ENCODE data around the gene AFF2.

GRCh38 chrX:148620023-148620422 lies 119.6 kb downstream of the AFF2 start:
- TF ChIP-seq, protein P1, sequence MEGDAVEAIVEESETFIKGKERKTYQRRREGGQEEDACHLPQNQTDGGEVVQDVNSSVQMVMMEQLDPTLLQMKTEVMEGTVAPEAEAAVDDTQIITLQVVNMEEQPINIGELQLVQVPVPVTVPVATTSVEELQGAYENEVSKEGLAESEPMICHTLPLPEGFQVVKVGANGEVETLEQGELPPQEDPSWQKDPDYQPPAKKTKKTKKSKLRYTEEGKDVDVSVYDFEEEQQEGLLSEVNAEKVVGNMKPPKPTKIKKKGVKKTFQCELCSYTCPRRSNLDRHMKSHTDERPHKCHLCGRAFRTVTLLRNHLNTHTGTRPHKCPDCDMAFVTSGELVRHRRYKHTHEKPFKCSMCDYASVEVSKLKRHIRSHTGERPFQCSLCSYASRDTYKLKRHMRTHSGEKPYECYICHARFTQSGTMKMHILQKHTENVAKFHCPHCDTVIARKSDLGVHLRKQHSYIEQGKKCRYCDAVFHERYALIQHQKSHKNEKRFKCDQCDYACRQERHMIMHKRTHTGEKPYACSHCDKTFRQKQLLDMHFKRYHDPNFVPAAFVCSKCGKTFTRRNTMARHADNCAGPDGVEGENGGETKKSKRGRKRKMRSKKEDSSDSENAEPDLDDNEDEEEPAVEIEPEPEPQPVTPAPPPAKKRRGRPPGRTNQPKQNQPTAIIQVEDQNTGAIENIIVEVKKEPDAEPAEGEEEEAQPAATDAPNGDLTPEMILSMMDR (IDR thresholded peaks at IDR 0.05 in 4 of 5, conservative IDR thresholded peaks at IDR 0.05 in 1 of 5) = no peak
- TF ChIP-seq POLR2A (IDR thresholded peaks at IDR 0.05) = no peak
